ENCODE results near the gene SLC24A3.

DNA sequence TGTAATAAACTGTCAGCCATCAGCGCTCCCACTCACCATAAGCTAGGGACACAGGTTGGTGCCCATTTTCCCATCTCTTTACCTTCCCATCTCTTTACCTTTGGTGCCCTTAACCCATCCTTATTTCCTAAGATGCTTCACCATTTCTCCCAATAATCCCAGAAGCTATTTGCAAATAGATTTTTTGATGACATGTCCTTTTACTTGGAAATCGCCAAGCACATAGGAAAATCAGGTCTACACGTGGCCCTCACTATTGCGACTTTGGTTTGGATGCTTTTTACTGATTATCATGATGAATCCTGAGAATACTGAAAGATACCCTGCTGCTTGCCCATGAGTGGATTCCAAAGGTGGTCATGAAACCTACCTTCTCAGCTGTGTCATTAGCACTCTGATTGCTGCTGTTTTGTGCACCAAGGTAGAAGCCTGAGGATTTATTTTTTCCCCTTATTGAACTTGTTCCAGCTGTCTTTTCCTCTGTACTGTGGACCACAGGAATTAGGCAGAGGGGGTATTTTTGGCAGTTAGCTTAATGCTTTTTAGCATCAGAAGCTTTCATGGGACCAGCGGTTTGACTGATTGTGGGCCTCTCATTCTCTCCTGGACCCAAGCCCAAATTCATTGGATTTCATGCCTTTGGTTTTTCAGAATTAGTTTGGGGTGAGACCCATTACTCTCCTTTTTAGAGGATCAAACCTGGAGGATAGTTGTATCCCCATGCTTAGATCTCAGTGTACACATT lies 316.0 kb downstream of the SLC24A3 start:
- TF ChIP-seq, protein P1, sequence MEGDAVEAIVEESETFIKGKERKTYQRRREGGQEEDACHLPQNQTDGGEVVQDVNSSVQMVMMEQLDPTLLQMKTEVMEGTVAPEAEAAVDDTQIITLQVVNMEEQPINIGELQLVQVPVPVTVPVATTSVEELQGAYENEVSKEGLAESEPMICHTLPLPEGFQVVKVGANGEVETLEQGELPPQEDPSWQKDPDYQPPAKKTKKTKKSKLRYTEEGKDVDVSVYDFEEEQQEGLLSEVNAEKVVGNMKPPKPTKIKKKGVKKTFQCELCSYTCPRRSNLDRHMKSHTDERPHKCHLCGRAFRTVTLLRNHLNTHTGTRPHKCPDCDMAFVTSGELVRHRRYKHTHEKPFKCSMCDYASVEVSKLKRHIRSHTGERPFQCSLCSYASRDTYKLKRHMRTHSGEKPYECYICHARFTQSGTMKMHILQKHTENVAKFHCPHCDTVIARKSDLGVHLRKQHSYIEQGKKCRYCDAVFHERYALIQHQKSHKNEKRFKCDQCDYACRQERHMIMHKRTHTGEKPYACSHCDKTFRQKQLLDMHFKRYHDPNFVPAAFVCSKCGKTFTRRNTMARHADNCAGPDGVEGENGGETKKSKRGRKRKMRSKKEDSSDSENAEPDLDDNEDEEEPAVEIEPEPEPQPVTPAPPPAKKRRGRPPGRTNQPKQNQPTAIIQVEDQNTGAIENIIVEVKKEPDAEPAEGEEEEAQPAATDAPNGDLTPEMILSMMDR (IDR thresholded peaks at IDR 0.05), result no peak
- no peak for TF ChIP-seq POLR2A (IDR thresholded peaks at IDR 0.05)
